Neural cell (in vitro differentiated cells): Measurements from ENCODE around the gene SAMD4A. TPM values are rescaled to one million over a fixed set of nuclear protein-coding genes. Genes with fewer than 3 reads are reported as not detected.

ENCODE experiments used
- H2AFZ ChIP-seq: fragments of 200-600, 300-800 bp; sonication (generic), shearing (Covaris generic); 2 replicates; pipeline ENCODE4 v1.6.0; 2014; ENCODE audit warnings: low read depth, mild to moderate bottlenecking, antibody characterized with exemption, low read length, moderate library complexity
- H3F3A ChIP-seq: fragments of 200-600 bp; shearing (Covaris generic); 2 replicates; pipeline ENCODE4 v1.6.1; 2016; ENCODE audit warnings: mild to moderate bottlenecking, moderate library complexity, mixed read lengths, antibody characterized with exemption, low read length; ENCODE audit not compliant: insufficient read depth, poor library complexity, severe bottlenecking
- H3K27ac ChIP-seq: fragments of 200-600, 300-800 bp; sonication (generic), shearing (Covaris generic); 2 replicates; pipeline ENCODE4 v1.5.1; 2014; ENCODE audit warnings: mild to moderate bottlenecking, low read length, moderate library complexity
- H3K27me3 ChIP-seq: fragments of 300-800, 200-600 bp; sonication (generic), shearing (Covaris generic); 2 replicates; pipeline ENCODE4 v1.6.0; 2014; ENCODE audit warnings: mild to moderate bottlenecking, low read depth, low read length, moderate library complexity; ENCODE audit not compliant: insufficient read depth
- H3K36me3 ChIP-seq: fragments of 300-800, 200-600 bp; sonication (generic), shearing (Covaris generic); 2 replicates; pipeline ENCODE4 v1.5.1; 2014; ENCODE audit warnings: mild to moderate bottlenecking, antibody characterized with exemption, low read length, moderate library complexity; ENCODE audit not compliant: insufficient read depth
- H3K4me2 ChIP-seq: fragments of 300-800, 200-600 bp; sonication (generic), shearing (Covaris generic); 2 replicates; pipeline ENCODE4 v1.6.0; 2014; ENCODE audit warnings: mild to moderate bottlenecking, low read length
- H3K4me3 ChIP-seq: fragments of 300-800, 200-600 bp; sonication (generic), shearing (Covaris generic); 2 replicates; pipeline ENCODE4 v1.5.1; 2014; ENCODE audit warnings: mild to moderate bottlenecking, low read length, moderate library complexity
- H3K79me2 ChIP-seq: fragments of 200-600 bp; shearing (Covaris generic); replicated peaks from 2 replicates; pipeline ENCODE4 v1.6.0; 2014; ENCODE audit warnings: mild to moderate bottlenecking, low read length, moderate library complexity; ENCODE audit not compliant: insufficient read depth
- H3K9ac ChIP-seq: fragments of 300-800, 200-600 bp; sonication (generic), shearing (Covaris generic); 2 replicates; pipeline ENCODE4 v1.6.1; 2016; ENCODE audit warnings: mild to moderate bottlenecking, low read length, mixed read lengths
- H3K9me2 ChIP-seq: fragments of 200-600 bp; shearing (Covaris generic); 2 replicates; pipeline ENCODE4 v1.6.1; 2016; ENCODE audit warnings: mild to moderate bottlenecking, low read length, mixed read lengths; ENCODE audit not compliant: insufficient read depth
- H3K9me3 ChIP-seq: fragments of 200-600, 300-800 bp; sonication (generic), shearing (Covaris generic); 2 replicates; pipeline ENCODE4 v1.6.1; 2016; ENCODE audit warnings: mild to moderate bottlenecking, mixed run types, low read length, moderate library complexity, mixed read lengths
- H4K20me1 ChIP-seq: fragments of 200-600 bp; shearing (Covaris generic); 2 replicates; pipeline ENCODE4 v1.6.1; 2016; ENCODE audit warnings: mild to moderate bottlenecking, mixed run types; ENCODE audit not compliant: insufficient read depth
- EP300 ChIP-seq: fragments of 450-650 bp; conservative IDR thresholded peaks from 2 replicates; pipeline ENCODE4 v1.6.1; 2014; ENCODE audit warnings: antibody characterized with exemption, mild to moderate bottlenecking, moderate library complexity; ENCODE audit not compliant: poor library complexity, severe bottlenecking
- EZH2 ChIP-seq: fragments of 200-600, 300-800 bp; shearing (Covaris generic), sonication (generic); IDR thresholded peaks from 2 replicates; pipeline ENCODE4 v1.6.1; 2014; ENCODE audit warnings: antibody characterized with exemption, low read length, borderline replicate concordance, mild to moderate bottlenecking; ENCODE audit not compliant: insufficient read depth, poor library complexity, severe bottlenecking
- MXI1 ChIP-seq: fragments of 450-650 bp; conservative IDR thresholded peaks from 2 replicates; pipeline ENCODE4 v1.6.1; 2014; ENCODE audit warnings: antibody characterized with exemption, mild to moderate bottlenecking; ENCODE audit not compliant: poor library complexity, severe bottlenecking
- POLR2AphosphoS5 ChIP-seq: IDR thresholded peaks from 2 replicates; pipeline ENCODE4 v1.6.1; 2012
- RAD21 ChIP-seq: fragments of 450-650 bp; conservative IDR thresholded peaks from 2 replicates; pipeline ENCODE4 v1.6.1; 2014; ENCODE audit warnings: antibody characterized with exemption, mild to moderate bottlenecking, moderate library complexity
- SMC3 ChIP-seq: fragments of 450-650 bp; conservative IDR thresholded peaks from 2 replicates; pipeline ENCODE4 v1.6.1; 2014; ENCODE audit warnings: antibody characterized with exemption, mild to moderate bottlenecking, moderate library complexity; ENCODE audit not compliant: poor library complexity
- TAF1 ChIP-seq: IDR thresholded peaks from 2 replicates; pipeline ENCODE4 v1.6.1; 2012; ENCODE audit warnings: low read depth
- polyA plus RNA-seq: library from polyadenylated mRNA; depleted of rRNA; stranded (reverse); fragments of >200 nt; gene quantifications from 2 replicates; pipeline ENCODE4 v1.2.3, GENCODE V29; 2014
- TF ChIP-seq, protein P1 (sequence below): fragments of 450-650 bp; IDR thresholded peaks from 2 replicates; pipeline ENCODE4 v1.5.1; 2014; ENCODE audit warnings: antibody characterized with exemption, mild to moderate bottlenecking, moderate library complexity; ENCODE audit not compliant: poor library complexity, severe bottlenecking
- TF ChIP-seq, protein P2 (sequence below): IDR thresholded peaks from 2 replicates; pipeline ENCODE4 v1.6.1; 2012; ENCODE audit warnings: borderline replicate concordance

SAMD4A gene
- polyA plus RNA-seq, 1 donor from 2014 or later = 1.0 TPM

DNA sequence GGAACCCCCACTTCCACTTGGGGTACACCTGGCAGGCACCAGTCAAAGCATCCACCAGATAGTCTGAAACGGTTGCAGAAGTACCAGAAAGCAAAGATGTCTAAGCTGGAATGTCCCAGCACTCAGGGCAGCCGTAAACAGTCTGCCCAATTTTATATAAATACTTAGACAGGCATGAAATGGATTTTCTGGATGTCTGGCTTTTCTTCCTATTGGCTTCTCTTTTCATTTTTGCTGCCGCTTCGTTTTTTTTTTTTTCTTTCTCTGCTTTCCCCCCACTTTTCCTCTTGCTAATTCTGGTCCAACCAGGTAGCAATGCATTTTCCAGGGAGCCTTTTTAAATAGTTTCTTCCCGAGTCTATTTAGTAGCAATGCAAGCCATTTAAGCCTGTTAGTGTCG is 168.0 kb downstream of the SAMD4A start (continued):
- TF ChIP-seq, protein P1, sequence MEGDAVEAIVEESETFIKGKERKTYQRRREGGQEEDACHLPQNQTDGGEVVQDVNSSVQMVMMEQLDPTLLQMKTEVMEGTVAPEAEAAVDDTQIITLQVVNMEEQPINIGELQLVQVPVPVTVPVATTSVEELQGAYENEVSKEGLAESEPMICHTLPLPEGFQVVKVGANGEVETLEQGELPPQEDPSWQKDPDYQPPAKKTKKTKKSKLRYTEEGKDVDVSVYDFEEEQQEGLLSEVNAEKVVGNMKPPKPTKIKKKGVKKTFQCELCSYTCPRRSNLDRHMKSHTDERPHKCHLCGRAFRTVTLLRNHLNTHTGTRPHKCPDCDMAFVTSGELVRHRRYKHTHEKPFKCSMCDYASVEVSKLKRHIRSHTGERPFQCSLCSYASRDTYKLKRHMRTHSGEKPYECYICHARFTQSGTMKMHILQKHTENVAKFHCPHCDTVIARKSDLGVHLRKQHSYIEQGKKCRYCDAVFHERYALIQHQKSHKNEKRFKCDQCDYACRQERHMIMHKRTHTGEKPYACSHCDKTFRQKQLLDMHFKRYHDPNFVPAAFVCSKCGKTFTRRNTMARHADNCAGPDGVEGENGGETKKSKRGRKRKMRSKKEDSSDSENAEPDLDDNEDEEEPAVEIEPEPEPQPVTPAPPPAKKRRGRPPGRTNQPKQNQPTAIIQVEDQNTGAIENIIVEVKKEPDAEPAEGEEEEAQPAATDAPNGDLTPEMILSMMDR = no peak

DNA sequence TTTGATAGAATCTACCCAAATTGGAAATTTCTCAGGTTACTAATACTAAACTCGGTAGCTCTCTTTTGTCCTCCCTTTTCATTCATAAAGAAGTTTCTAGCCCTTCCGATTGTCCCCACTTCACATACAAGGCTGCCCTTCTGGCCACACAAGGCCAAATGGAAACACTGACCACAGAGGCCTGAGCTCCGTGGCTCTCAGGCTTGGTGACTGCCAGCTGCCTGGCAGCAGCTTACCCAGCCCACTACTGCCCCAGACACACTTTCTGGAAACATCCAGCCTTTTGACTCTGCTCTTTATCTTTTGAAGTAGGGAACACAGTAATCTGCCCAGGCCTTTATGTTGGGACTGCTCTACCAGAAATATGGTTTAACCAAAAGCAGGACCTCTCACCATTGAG is 168.5 kb downstream of the SAMD4A start:
- no peak overlapping the region for H3K9ac ChIP-seq
- H3K36me3 ChIP-seq = no peaks in the 10 kb centered on the region
- no peaks in the 10 kb centered on the region for H3K9me2 ChIP-seq
- H4K20me1 ChIP-seq = no peaks in the 10 kb centered on the region
- H3F3A ChIP-seq = no peaks in the 10 kb centered on the region
- H3K4me3 ChIP-seq = no peak overlapping the region
- H3K4me2 ChIP-seq = no peak overlapping the region
- TF ChIP-seq, protein P2, sequence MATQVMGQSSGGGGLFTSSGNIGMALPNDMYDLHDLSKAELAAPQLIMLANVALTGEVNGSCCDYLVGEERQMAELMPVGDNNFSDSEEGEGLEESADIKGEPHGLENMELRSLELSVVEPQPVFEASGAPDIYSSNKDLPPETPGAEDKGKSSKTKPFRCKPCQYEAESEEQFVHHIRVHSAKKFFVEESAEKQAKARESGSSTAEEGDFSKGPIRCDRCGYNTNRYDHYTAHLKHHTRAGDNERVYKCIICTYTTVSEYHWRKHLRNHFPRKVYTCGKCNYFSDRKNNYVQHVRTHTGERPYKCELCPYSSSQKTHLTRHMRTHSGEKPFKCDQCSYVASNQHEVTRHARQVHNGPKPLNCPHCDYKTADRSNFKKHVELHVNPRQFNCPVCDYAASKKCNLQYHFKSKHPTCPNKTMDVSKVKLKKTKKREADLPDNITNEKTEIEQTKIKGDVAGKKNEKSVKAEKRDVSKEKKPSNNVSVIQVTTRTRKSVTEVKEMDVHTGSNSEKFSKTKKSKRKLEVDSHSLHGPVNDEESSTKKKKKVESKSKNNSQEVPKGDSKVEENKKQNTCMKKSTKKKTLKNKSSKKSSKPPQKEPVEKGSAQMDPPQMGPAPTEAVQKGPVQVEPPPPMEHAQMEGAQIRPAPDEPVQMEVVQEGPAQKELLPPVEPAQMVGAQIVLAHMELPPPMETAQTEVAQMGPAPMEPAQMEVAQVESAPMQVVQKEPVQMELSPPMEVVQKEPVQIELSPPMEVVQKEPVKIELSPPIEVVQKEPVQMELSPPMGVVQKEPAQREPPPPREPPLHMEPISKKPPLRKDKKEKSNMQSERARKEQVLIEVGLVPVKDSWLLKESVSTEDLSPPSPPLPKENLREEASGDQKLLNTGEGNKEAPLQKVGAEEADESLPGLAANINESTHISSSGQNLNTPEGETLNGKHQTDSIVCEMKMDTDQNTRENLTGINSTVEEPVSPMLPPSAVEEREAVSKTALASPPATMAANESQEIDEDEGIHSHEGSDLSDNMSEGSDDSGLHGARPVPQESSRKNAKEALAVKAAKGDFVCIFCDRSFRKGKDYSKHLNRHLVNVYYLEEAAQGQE = no peak
- no peak for TF ChIP-seq RAD21
- TF ChIP-seq TAF1 = no peak
- no peak for TF ChIP-seq POLR2AphosphoS5
- no peak for TF ChIP-seq EZH2
- no peak for TF ChIP-seq EP300
- no peak for TF ChIP-seq MXI1
- TF ChIP-seq SMC3 = no peak
- TF ChIP-seq, protein P1 = no peak
- no peak overlapping the region for H2AFZ ChIP-seq
- no peak overlapping the region for H3K27ac ChIP-seq
- no peaks in the 10 kb centered on the region for H3K27me3 ChIP-seq
- no peaks in the 10 kb centered on the region for H3K9me3 ChIP-seq
- no peaks in the 10 kb centered on the region for H3K79me2 ChIP-seq

DNA sequence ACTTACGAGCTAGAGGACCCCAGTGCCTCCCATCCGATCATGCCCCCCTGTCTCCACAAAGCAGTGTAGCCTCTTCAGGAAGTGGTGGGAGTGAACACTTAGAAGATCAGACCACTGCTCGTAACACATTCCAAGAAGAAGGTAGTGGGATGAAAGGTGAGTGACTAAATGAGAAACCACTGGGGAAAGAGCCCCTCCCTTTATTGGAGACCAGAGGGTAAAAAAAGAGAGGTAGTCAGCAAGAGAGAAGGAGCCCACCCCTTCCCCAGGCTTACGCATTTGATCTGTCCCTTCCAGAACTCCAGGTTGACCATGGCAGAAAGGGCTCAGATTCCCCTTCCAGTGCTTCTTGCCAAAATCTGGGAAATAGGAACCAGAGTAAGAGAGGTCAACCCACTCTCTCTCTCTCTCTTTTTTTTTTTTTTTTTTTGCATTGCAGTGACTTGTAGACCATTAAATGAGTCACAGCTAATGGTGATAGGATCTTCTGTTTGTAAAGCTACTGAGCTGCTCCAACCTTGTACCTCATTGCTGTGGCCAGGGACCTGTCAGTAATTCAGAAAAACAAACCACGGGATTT is 170.3 kb downstream of the SAMD4A start:
- TF ChIP-seq EP300 (no peak), RAD21 (no peak), POLR2AphosphoS5 (no peak), MXI1 (no peak), SMC3 (no peak), EZH2 (no peak)
- TF ChIP-seq, protein P1 = no peak
- TF ChIP-seq, protein P2 = no peak
- Histone ChIP-seq H3K4me2 (no peak overlapping the region), H3K9ac (no peak overlapping the region)

More for the DNA sequence above, 170.3 kb downstream of the SAMD4A start:
- Histone ChIP-seq H3K27ac (no peak overlapping the region), H3F3A (no peaks in the 10 kb centered on the region), H3K9me2 (no peaks in the 10 kb centered on the region), H3K9me3 (no peaks in the 10 kb centered on the region), H3K79me2 (no peaks in the 10 kb centered on the region), H3K27me3 (no peaks in the 10 kb centered on the region), H2AFZ (no peak overlapping the region), H3K36me3 (no peaks in the 10 kb centered on the region), H3K4me3 (no peak overlapping the region), H4K20me1 (no peaks in the 10 kb centered on the region)
